ENCODE results near the gene FIZ1.

DNA sequence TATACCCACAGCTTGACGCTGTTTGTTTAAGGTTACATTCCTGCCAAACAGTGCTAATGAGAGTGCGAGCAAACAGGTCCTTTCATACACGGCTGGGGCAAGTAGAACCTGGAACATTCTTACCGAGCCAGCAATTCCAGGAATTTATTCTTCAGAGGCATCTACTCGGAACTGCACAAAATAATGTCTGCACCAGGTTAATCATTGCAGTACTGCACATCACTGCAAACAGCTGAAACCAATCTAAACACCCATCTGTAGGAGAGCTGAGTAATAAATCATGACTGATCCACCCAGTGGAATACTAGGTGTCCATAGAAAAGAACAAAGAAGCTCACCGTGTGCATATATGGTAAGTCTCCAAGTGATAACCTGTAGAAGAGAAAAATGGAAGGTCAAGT, 17.5 kb downstream of the FIZ1 start:
- TF ChIP-seq, protein P1, sequence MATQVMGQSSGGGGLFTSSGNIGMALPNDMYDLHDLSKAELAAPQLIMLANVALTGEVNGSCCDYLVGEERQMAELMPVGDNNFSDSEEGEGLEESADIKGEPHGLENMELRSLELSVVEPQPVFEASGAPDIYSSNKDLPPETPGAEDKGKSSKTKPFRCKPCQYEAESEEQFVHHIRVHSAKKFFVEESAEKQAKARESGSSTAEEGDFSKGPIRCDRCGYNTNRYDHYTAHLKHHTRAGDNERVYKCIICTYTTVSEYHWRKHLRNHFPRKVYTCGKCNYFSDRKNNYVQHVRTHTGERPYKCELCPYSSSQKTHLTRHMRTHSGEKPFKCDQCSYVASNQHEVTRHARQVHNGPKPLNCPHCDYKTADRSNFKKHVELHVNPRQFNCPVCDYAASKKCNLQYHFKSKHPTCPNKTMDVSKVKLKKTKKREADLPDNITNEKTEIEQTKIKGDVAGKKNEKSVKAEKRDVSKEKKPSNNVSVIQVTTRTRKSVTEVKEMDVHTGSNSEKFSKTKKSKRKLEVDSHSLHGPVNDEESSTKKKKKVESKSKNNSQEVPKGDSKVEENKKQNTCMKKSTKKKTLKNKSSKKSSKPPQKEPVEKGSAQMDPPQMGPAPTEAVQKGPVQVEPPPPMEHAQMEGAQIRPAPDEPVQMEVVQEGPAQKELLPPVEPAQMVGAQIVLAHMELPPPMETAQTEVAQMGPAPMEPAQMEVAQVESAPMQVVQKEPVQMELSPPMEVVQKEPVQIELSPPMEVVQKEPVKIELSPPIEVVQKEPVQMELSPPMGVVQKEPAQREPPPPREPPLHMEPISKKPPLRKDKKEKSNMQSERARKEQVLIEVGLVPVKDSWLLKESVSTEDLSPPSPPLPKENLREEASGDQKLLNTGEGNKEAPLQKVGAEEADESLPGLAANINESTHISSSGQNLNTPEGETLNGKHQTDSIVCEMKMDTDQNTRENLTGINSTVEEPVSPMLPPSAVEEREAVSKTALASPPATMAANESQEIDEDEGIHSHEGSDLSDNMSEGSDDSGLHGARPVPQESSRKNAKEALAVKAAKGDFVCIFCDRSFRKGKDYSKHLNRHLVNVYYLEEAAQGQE (IDR thresholded peaks at IDR 0.05; ENCODE audit: unreplicated experiment), result no peak
- TF ChIP-seq, protein P2, sequence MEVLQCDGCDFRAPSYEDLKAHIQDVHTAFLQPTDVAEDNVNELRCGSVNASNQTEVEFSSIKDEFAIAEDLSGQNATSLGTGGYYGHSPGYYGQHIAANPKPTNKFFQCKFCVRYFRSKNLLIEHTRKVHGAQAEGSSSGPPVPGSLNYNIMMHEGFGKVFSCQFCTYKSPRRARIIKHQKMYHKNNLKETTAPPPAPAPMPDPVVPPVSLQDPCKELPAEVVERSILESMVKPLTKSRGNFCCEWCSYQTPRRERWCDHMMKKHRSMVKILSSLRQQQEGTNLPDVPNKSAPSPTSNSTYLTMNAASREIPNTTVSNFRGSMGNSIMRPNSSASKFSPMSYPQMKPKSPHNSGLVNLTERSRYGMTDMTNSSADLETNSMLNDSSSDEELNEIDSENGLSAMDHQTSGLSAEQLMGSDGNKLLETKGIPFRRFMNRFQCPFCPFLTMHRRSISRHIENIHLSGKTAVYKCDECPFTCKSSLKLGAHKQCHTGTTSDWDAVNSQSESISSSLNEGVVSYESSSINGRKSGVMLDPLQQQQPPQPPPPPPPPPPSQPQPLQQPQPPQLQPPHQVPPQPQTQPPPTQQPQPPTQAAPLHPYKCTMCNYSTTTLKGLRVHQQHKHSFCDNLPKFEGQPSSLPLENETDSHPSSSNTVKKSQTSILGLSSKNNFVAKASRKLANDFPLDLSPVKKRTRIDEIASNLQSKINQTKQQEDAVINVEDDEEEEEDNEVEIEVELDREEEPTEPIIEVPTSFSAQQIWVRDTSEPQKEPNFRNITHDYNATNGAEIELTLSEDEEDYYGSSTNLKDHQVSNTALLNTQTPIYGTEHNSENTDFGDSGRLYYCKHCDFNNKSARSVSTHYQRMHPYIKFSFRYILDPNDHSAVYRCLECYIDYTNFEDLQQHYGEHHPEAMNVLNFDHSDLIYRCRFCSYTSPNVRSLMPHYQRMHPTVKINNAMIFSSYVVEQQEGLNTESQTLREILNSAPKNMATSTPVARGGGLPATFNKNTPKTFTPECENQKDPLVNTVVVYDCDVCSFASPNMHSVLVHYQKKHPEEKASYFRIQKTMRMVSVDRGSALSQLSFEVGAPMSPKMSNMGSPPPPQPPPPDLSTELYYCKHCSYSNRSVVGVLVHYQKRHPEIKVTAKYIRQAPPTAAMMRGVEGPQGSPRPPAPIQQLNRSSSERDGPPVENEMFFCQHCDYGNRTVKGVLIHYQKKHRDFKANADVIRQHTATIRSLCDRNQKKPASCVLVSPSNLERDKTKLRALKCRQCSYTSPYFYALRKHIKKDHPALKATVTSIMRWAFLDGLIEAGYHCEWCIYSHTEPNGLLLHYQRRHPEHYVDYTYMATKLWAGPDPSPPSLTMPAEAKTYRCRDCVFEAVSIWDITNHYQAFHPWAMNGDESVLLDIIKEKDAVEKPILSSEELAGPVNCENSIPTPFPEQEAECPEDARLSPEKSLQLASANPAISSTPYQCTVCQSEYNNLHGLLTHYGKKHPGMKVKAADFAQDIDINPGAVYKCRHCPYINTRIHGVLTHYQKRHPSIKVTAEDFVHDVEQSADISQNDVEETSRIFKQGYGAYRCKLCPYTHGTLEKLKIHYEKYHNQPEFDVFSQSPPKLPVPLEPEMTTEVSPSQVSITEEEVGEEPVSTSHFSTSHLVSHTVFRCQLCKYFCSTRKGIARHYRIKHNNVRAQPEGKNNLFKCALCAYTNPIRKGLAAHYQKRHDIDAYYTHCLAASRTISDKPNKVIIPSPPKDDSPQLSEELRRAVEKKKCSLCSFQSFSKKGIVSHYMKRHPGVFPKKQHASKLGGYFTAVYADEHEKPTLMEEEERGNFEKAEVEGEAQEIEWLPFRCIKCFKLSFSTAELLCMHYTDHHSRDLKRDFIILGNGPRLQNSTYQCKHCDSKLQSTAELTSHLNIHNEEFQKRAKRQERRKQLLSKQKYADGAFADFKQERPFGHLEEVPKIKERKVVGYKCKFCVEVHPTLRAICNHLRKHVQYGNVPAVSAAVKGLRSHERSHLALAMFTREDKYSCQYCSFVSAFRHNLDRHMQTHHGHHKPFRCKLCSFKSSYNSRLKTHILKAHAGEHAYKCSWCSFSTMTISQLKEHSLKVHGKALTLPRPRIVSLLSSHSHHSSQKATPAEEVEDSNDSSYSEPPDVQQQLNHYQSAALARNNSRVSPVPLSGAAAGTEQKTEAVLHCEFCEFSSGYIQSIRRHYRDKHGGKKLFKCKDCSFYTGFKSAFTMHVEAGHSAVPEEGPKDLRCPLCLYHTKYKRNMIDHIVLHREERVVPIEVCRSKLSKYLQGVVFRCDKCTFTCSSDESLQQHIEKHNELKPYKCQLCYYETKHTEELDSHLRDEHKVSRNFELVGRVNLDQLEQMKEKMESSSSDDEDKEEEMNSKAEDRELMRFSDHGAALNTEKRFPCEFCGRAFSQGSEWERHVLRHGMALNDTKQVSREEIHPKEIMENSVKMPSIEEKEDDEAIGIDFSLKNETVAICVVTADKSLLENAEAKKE (CRISPR knock-in tag; IDR thresholded peaks at IDR 0.05), result no peak
- TF ChIP-seq, protein P3, sequence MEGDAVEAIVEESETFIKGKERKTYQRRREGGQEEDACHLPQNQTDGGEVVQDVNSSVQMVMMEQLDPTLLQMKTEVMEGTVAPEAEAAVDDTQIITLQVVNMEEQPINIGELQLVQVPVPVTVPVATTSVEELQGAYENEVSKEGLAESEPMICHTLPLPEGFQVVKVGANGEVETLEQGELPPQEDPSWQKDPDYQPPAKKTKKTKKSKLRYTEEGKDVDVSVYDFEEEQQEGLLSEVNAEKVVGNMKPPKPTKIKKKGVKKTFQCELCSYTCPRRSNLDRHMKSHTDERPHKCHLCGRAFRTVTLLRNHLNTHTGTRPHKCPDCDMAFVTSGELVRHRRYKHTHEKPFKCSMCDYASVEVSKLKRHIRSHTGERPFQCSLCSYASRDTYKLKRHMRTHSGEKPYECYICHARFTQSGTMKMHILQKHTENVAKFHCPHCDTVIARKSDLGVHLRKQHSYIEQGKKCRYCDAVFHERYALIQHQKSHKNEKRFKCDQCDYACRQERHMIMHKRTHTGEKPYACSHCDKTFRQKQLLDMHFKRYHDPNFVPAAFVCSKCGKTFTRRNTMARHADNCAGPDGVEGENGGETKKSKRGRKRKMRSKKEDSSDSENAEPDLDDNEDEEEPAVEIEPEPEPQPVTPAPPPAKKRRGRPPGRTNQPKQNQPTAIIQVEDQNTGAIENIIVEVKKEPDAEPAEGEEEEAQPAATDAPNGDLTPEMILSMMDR (conservative IDR thresholded peaks at IDR 0.05; ENCODE audit: low read depth in 2 of 2), result no peak
- TF ChIP-seq, protein P4, sequence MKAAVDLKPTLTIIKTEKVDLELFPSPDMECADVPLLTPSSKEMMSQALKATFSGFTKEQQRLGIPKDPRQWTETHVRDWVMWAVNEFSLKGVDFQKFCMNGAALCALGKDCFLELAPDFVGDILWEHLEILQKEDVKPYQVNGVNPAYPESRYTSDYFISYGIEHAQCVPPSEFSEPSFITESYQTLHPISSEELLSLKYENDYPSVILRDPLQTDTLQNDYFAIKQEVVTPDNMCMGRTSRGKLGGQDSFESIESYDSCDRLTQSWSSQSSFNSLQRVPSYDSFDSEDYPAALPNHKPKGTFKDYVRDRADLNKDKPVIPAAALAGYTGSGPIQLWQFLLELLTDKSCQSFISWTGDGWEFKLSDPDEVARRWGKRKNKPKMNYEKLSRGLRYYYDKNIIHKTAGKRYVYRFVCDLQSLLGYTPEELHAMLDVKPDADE (IDR thresholded peaks at IDR 0.05), result no peak
- no peak for TF ChIP-seq EZH2phosphoT487 (IDR thresholded peaks at IDR 0.05; ENCODE audit: unreplicated experiment)
- TF ChIP-seq EZH2 (IDR thresholded peaks at IDR 0.05; ENCODE audit: low read depth, unreplicated experiment), result no peak
- TF ChIP-seq POLR2AphosphoS5 (IDR thresholded peaks at IDR 0.05; ENCODE audit: low read depth), result no peak
- no peak for TF ChIP-seq JUNB (IDR thresholded peaks at IDR 0.05; ENCODE audit: unreplicated experiment)
- no peak for TF ChIP-seq CREB1 (CRISPR knock-in tag; IDR thresholded peaks at IDR 0.05; ENCODE audit: low read depth)
- TF ChIP-seq ZNF331 (CRISPR knock-in tag; IDR thresholded peaks at IDR 0.05; ENCODE audit: low read depth), result no peak
- TF ChIP-seq ZNF114 (CRISPR knock-in tag; IDR thresholded peaks at IDR 0.05), result no peak
- no peak for TF ChIP-seq STAT1 (IDR thresholded peaks at IDR 0.05; ENCODE audit: unreplicated experiment)
